PC-9 (cell line): ENCODE measurements around the gene ITGAE.

Experiments used
- CTCF ChIP-seq: fragments of 200-600 bp; sonication (generic); conservative IDR thresholded peaks from 2 replicates; pipeline ENCODE4 v1.6.1; 2017; ENCODE audit warnings: mixed run types, antibody characterized with exemption, mild to moderate bottlenecking, moderate library complexity
- EZH2 ChIP-seq: fragments of 200-600 bp; sonication (generic); IDR thresholded peaks from 2 replicates; pipeline ENCODE4 v1.8.0; 2017; ENCODE audit warnings: antibody characterized with exemption, low read depth

- no peak for TF ChIP-seq CTCF
- TF ChIP-seq EZH2 = no peak
These were observed 50.1 kb downstream of the ITGAE start for GRCh38 chr17:3750926-3751325.
